Measurements from ENCODE around the gene POU2F3.

The POU2F3 gene

DNA sequence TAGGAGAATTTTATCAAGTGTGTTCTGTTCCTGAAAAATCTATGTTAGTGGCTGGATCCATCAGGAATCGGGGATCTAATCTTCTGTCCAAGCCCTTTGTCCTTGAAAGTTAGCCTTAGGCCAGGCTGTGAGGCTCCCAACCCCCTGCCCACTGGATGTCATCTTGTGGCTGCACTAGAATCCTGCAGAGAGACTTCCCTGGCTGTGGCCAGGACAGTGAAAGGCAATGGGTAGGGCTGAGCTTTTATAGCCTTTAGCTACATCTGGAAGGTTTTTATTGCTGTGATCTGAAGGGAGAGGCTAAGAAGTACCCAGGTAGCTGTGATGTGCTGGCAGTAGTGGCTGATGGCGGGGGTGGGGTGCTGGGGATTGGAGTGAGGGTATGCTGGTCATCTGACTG, 27.0 kb upstream of the POU2F3 start:
- no peak for TF ChIP-seq JUND (IDR thresholded peaks at IDR 0.05; ENCODE audit: low read depth)
- in situ Hi-C loops (cut with HindIII; ENCODE audit: low pct_unique_long_range_greater_than_20kb, low sequenced_read_pairs): no loop called here
- DNase-seq (ENCODE audit: low read depth in 1 of 2, low spot score in 1 of 2): no peak

DNA sequence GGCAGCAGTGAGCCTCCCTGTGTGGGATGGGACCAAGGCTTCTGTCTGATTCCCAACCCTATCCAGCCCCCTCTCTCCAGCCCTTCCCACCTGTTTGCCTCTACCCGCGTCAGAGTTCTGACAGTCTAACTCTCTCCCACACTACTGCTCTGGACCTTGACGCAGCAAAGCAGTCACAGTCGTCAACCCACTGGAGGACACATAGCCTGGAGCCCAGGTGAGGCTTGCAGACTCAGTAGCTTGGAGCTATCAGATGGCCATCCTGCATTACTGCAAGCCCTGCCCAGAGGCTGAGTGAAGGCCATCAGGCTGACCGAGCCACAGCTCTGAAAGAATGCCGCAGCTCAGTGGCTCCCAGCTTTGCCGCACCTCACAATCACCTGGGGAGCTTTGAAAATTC, 25.4 kb upstream of the POU2F3 start:
- in situ Hi-C loops (cut with HindIII; ENCODE audit: low pct_unique_long_range_greater_than_20kb, low sequenced_read_pairs): no loop called here
- TF ChIP-seq JUND (IDR thresholded peaks at IDR 0.05; ENCODE audit: low read depth): no peak
- no peak for DNase-seq (ENCODE audit: low read depth in 1 of 2, low spot score in 1 of 2)

DNA sequence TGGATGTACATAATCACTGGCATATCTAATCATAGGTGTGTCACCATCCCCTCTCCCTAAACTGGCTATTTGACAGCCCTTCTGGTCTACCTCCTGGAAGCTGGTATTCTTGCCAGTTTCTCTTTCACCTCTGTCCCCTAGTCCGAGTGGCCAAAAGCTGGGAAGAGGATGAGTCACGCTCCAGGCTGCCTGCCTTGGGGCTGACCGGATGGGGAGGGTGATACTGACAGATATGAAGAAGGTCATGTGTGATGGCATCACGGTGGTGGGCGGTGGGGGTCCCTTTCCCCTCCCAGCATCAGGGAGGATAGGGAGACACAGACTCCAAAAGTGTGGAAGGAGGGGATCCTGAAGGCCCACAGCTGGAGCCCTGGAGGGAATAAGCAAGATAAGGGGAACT, 24.3 kb upstream of the POU2F3 start:
- no peak for TF ChIP-seq JUND (IDR thresholded peaks at IDR 0.05; ENCODE audit: low read depth)
- DNase-seq (ENCODE audit: low read depth in 1 of 2, low spot score in 1 of 2): no peak
- in situ Hi-C loops (cut with HindIII; ENCODE audit: low pct_unique_long_range_greater_than_20kb, low sequenced_read_pairs): no loop called here

DNA sequence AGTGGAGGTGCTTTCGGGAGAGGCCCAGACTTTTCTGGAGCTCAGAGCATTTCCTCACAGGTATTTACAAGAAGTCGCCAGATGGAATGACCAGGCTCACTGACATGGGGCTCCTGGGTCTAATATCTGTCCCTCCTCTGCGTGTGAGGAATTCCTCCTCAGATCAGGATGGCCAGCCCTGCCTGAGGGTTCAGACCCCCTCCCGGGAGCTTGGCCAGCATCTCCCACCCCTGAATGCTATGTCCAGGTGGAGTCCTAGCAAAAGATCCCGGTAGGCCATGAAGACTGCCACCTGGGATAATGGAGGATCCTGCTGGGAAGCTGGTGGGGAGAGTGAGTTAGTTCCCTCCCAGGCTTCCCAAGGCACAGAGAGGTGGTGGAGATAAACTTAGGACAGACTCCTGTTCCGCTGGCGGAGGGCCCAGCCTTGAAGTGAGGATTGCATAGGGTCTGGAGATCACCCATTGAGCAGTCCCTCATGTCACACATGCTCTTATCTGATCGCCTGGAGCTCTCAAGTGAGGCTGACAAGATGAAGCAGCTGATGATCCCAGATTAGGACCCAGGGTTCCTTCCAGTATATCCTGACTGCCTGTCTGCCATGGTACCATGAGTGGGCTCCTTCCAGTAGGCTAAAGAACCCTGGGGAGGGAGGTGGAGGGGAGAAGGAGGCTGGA, 23.4 kb upstream of the POU2F3 start:
- in situ Hi-C loops (cut with HindIII; ENCODE audit: low pct_unique_long_range_greater_than_20kb, low sequenced_read_pairs): no loop called here
- TF ChIP-seq JUND (IDR thresholded peaks at IDR 0.05; ENCODE audit: low read depth): no peak
- DNase-seq (ENCODE audit: low read depth in 1 of 2, low spot score in 1 of 2): no peak

- no peak for DNase-seq (ENCODE audit: low read depth in 1 of 2, low spot score in 1 of 2)
- in situ Hi-C loops (cut with HindIII; ENCODE audit: low pct_unique_long_range_greater_than_20kb, low sequenced_read_pairs): no loop called here
- no peak for TF ChIP-seq JUND (IDR thresholded peaks at IDR 0.05; ENCODE audit: low read depth)
Observed at GRCh38 chr11:120217526-120217925, 22.4 kb upstream of the POU2F3 start.

DNA sequence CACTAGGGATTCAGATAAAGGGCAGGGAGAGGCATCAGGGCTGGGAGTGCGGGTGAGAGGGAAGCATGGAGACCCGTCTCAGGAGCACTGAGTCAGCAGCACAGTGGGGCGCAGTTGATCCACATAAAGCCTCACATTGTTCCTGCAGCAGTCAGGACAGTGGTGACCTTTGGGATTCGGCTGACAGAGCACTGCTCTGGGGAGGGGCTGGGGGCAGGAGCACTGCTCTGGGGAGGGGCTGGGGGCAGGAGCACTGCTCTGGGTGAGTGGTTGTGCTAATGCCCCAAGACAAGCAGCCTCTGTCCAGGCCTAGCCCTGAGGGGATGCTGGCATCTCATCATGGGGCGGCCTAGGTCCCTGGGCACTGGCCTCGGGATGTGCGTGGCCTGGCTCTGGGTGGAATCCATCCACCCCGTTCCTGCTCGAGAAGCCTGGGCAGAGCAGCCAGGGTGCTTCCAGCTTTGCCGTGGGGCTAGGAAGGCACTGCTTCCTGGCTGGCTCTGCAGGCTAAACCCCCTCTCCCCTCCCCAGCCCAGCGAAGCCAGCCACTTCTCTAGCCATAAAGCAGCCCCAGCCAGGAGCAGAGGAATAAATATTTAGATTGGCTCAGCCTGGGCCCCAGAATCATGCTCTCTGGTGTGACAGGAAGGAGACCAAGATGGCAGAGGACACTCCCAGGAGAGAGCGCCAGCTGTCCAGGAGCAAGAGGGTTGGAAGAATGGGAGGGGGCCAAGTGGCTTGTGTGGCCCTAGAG, 21.8 kb upstream of the POU2F3 start:
- no peak for TF ChIP-seq JUND (IDR thresholded peaks at IDR 0.05; ENCODE audit: low read depth)
- in situ Hi-C loops (cut with HindIII; ENCODE audit: low pct_unique_long_range_greater_than_20kb, low sequenced_read_pairs): no loop called here
- no peak for DNase-seq (ENCODE audit: low read depth in 1 of 2, low spot score in 1 of 2)

GRCh38 chr11:120218695-120219033, 21.3 kb upstream of the POU2F3 start:
- in situ Hi-C loops (cut with HindIII; ENCODE audit: low pct_unique_long_range_greater_than_20kb, low sequenced_read_pairs): no loop called here
- TF ChIP-seq JUND (IDR thresholded peaks at IDR 0.05; ENCODE audit: low read depth): no peak
- no peak for DNase-seq (ENCODE audit: low read depth in 1 of 2, low spot score in 1 of 2)

DNA sequence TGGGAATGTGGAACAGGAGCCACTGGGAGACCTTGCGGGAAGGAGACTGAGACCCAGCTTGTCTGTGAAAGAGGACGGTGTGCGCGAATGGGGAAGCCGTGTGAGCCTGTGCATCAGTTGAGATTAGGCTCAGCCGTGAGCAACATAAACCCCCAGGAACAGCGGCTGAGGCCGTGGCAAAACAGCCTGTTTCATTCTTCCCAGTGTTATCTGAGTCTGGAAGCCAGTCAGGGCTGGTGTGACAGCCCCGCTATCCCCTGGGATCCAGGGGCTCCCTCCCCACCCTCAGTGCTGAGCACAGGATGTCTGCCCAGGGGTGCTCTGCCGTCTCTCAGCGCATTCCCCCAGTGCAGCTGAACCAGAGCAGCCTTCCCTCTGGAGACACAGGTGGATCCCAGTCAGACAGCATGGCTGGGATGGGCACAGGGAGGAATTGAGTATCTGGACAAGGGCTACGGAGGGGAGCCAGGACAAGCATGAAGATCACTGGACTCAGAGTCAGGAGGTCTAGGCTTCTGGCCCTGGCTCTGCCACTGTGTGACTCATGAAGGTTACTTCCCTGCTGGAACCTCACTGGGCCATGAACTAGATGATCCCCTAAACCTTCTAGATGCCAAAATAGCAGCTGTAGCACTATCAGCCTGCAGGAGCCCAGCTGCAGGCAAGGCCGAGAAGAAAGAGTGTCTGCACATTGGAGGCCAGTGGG, 20.6 kb upstream of the POU2F3 start:
- no peak for TF ChIP-seq JUND (IDR thresholded peaks at IDR 0.05; ENCODE audit: low read depth)
- no peak for DNase-seq (ENCODE audit: low read depth in 1 of 2, low spot score in 1 of 2)
- in situ Hi-C loops (cut with HindIII; ENCODE audit: low pct_unique_long_range_greater_than_20kb, low sequenced_read_pairs): no loop called here

DNA sequence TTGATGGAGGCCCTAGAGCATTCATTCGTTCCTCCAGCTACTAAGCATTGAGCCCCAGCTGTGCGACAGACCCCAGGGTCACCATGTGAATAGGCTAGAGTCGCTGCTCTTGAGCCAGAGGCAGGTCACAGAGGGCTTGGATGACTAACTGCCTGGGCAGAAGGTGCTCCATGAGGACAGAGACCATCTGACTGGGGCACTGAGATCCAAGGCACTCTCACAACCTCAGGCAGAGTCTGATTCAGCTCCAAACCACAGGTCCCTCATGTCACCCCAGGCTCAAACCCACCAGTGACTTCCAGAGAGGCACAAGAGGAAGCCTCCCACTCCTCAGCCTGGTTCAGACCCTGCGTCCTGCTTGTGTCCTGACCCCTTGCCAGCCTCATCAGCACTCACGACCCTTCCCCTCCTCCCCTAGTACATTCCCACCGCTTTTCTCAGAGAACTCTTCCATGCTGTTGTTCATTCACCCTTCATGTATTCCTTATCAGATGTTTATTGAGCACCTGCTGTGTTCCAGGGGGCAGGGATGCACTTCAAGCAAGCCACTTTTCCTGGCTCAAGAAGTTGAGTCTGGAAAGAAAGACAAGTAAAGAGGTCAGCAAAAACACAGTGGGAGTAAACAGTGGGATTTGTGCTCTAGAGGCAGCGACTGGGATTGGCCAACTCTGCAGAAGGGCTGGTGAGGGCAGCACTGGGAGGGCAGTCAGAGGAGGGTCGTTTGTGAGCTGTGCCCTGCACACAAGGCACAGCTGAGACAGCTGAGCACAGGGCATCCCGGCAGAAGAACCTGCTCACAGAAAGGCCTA, 19.8 kb upstream of the POU2F3 start:
- no peak for DNase-seq (ENCODE audit: low read depth in 1 of 2, low spot score in 1 of 2)
- in situ Hi-C loops (cut with HindIII; ENCODE audit: low pct_unique_long_range_greater_than_20kb, low sequenced_read_pairs): no loop called here
- TF ChIP-seq JUND (IDR thresholded peaks at IDR 0.05; ENCODE audit: low read depth): no peak

GRCh38 chr11:120220747-120221037, 19.2 kb upstream of the POU2F3 start:
- TF ChIP-seq JUND (IDR thresholded peaks at IDR 0.05; ENCODE audit: low read depth): no peak
- in situ Hi-C loops (cut with HindIII; ENCODE audit: low pct_unique_long_range_greater_than_20kb, low sequenced_read_pairs): no loop called here
- no peak for DNase-seq (ENCODE audit: low read depth in 1 of 2, low spot score in 1 of 2)

DNA sequence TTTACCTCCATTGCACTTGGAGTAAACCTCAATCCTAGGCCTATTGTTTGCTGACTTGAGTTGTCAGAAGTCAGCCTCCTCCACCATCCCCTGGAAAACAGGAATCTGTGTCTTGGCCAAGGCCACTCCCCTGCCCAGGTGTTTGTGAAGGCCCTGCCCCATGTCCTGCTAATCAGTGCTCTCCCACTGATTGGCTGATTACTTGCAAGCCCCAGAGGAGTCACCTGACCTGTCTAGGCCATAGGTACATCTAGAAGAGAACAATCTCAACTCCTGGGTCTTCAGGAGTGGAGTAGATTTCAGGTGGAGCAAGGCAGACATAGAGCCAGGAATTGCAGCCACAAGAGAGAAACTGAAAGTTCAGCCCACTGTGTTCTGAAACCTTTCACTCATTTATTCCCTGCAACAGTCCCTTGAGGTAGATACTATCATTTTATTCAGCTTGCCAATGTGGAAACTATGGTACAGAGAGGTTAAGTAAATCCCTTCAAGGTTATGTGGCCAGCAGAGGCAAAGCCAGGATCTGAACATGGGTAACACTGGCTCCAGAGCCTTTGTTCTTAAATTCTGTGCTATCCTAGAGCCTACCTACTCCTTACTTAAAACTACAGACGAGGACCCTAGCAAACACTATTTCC, 18.7 kb upstream of the POU2F3 start:
- TF ChIP-seq JUND (IDR thresholded peaks at IDR 0.05; ENCODE audit: low read depth): no peak
- in situ Hi-C loops (cut with HindIII; ENCODE audit: low pct_unique_long_range_greater_than_20kb, low sequenced_read_pairs): no loop called here
- DNase-seq (ENCODE audit: low read depth in 1 of 2, low spot score in 1 of 2): no peak

- TF ChIP-seq JUND (IDR thresholded peaks at IDR 0.05; ENCODE audit: low read depth): no peak
- in situ Hi-C loops (cut with HindIII; ENCODE audit: low pct_unique_long_range_greater_than_20kb, low sequenced_read_pairs): no loop called here
- DNase-seq (ENCODE audit: low read depth in 1 of 2, low spot score in 1 of 2): no peak
Observed at GRCh38 chr11:120222916-120223315, 17.0 kb upstream of the POU2F3 start.

Measured in T47D (cell line).